SK-N-SH treated with all-trans-retinoic acid at 6 μM for 48 hours (cell line): ENCODE results near the gene NT5C3A.
"Not testable (repeated sequence)": the region's sequence is repeated elsewhere in the genome, so short reads cannot be mapped to it uniquely, and the experiment has no call there.

Experiments
- BACH2 ChIP-seq: fragments of 250-450 bp; sonication (Bioruptor Pico); IDR thresholded peaks from 2 replicates; pipeline ENCODE4 v1.9.0; 2021; ENCODE audit warnings: mild to moderate bottlenecking, borderline replicate concordance
- CSDC2 ChIP-seq: fragments of 250-450 bp; sonication (Bioruptor Pico); IDR thresholded peaks from 2 replicates; pipeline ENCODE4 v1.5.0; 2020; ENCODE audit warnings: mild to moderate bottlenecking, moderate library complexity
- OSR1 ChIP-seq: fragments of 250-450 bp; sonication (Bioruptor Pico); IDR thresholded peaks from 2 replicates; pipeline ENCODE4 v1.8.0; 2022; ENCODE audit warnings: moderate library complexity, mild to moderate bottlenecking, inconsistent platforms
- RARB ChIP-seq: fragments of 250-450 bp; sonication (Bioruptor Pico); IDR thresholded peaks from 2 replicates; pipeline ENCODE4 v1.8.0; 2021; ENCODE audit warnings: mild to moderate bottlenecking, moderate library complexity
- TOX ChIP-seq: fragments of 250-450 bp; sonication (Bioruptor Pico); IDR thresholded peaks from 2 replicates; pipeline ENCODE4 v1.8.0; 2021; ENCODE audit warnings: mild to moderate bottlenecking, moderate library complexity, borderline replicate concordance
- ZC3H10 ChIP-seq: fragments of 250-450 bp; sonication (Bioruptor Pico); IDR thresholded peaks from 2 replicates; pipeline ENCODE4 v1.5.1; 2021; ENCODE audit warnings: mild to moderate bottlenecking, moderate library complexity
- ZFP3 ChIP-seq: fragments of 250-450 bp; sonication (Bioruptor Pico); IDR thresholded peaks from 2 replicates; pipeline ENCODE4 v1.5.0; 2020; ENCODE audit warnings: mild to moderate bottlenecking, moderate library complexity
- ZFP30 ChIP-seq: fragments of 450-650 bp; formaldehyde crosslinking; IDR thresholded peaks from 2 replicates; pipeline ENCODE4 v1.5.0; 2022; ENCODE audit warnings: mild to moderate bottlenecking, moderate library complexity
- ZNF565 ChIP-seq: fragments of 450-650 bp; formaldehyde crosslinking; conservative IDR thresholded peaks from 2 replicates; pipeline ENCODE4 v1.5.0; 2020; ENCODE audit warnings: low read depth, mild to moderate bottlenecking, moderate library complexity
- ZNF8 ChIP-seq: fragments of 450-650 bp; formaldehyde crosslinking; IDR thresholded peaks from 2 replicates; pipeline ENCODE4 v1.5.0; 2020; ENCODE audit warnings: mild to moderate bottlenecking, moderate library complexity

DNA sequence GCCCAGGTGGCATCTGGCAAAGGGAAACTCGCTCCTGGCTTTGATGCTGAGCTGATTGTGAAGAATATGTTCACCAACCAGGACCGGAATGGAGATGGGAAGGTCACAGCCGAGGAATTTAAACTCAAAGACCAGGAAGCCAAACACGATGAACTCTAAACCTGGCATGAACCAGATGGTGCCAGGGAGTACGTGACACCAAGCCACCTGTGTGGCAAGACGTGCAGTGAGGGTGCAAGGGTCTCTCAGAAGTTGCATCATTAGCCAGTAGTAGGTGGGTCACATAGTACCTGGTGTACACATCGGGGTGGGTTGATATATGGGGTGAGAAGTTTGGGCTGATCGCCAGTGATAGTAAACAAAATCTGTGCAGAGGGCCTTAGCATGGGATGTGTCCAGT lies 57.4 kb downstream of the NT5C3A start:
- not testable (repeated sequence) for TF ChIP-seq RARB (CRISPR knock-in tag); ZNF565 (CRISPR knock-in tag); ZFP30 (CRISPR knock-in tag); OSR1 (CRISPR knock-in tag); ZC3H10 (CRISPR knock-in tag); CSDC2 (CRISPR knock-in tag); ZFP3; BACH2 (CRISPR knock-in tag); TOX; ZNF8
